Measurements from ENCODE around the gene PNPLA7. TPM values are rescaled to one million over a fixed set of nuclear protein-coding genes. Genes with fewer than 3 reads are reported as not detected.

PNPLA7 gene
- total RNA-seq, 4 donors from 2014 or later: 16.0 to 95.4 (median 24.9) TPM

DNA sequence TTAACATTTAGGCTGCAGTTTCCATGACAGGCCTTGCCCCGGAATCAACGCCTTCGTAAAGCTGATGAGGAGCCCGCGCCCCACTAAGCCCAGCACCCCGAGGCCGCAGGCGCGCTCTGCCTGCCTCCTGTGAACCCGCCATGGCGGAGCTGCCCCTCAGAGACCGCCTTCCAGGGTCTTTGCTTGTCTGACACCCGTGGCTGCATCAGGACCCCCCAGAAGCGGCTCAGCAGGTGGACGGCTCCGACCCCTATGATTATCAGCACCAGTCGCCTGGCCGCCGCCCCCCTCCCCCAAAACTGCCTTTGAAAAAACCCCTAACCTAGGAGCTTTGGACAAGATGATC is 29.0 kb upstream of the PNPLA7 start:
- Histone ChIP-seq H3K4me1 (peaks cover 15 to 30% (median 25%) of the 10 kb centered on the region in 4 donors), H3K4me3 (peak overlapping the region; percentile 27 to 94 (median 71)), H3K9me3 (no peaks in the 10 kb centered on the region), H3K27me3 (no peaks in the 10 kb centered on the region), H3K36me3 (no peaks in the 10 kb centered on the region), H3K27ac (peak overlapping the region; percentile 79 to 97 (median 91))
- intact Hi-C loops (cut with DNase I; ENCODE audit: low total_unique reads): loop anchor here (5.0 kb wide), 1 partner anchor 38 kb away; the partner anchor contains the start of gene EHMT1
- no peak for DNase-seq
- WGBS, 2 donors (ENCODE audit: low coverage in 1 of 2): 60 to 65% methylated on average over 4 to 16 of the region's 19 CpGs
- in situ Hi-C loops (cut with MboI; ENCODE audit: low pct_ligation_motif_present in 1 of 4, low pct_unique_long_range_greater_than_20kb in 1 of 4, low sequenced_read_pairs in 3 of 4): no loop called here
- no peak for TF ChIP-seq EP300 (IDR thresholded peaks at IDR 0.05; ENCODE audit: low read depth)
- no peak for TF ChIP-seq POLR2AphosphoS5 (IDR thresholded peaks at IDR 0.05)
- TF ChIP-seq POLR2A (IDR thresholded peaks at IDR 0.05): no peak
- TF ChIP-seq, protein P1, sequence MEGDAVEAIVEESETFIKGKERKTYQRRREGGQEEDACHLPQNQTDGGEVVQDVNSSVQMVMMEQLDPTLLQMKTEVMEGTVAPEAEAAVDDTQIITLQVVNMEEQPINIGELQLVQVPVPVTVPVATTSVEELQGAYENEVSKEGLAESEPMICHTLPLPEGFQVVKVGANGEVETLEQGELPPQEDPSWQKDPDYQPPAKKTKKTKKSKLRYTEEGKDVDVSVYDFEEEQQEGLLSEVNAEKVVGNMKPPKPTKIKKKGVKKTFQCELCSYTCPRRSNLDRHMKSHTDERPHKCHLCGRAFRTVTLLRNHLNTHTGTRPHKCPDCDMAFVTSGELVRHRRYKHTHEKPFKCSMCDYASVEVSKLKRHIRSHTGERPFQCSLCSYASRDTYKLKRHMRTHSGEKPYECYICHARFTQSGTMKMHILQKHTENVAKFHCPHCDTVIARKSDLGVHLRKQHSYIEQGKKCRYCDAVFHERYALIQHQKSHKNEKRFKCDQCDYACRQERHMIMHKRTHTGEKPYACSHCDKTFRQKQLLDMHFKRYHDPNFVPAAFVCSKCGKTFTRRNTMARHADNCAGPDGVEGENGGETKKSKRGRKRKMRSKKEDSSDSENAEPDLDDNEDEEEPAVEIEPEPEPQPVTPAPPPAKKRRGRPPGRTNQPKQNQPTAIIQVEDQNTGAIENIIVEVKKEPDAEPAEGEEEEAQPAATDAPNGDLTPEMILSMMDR (IDR thresholded peaks at IDR 0.05): no peak

DNA sequence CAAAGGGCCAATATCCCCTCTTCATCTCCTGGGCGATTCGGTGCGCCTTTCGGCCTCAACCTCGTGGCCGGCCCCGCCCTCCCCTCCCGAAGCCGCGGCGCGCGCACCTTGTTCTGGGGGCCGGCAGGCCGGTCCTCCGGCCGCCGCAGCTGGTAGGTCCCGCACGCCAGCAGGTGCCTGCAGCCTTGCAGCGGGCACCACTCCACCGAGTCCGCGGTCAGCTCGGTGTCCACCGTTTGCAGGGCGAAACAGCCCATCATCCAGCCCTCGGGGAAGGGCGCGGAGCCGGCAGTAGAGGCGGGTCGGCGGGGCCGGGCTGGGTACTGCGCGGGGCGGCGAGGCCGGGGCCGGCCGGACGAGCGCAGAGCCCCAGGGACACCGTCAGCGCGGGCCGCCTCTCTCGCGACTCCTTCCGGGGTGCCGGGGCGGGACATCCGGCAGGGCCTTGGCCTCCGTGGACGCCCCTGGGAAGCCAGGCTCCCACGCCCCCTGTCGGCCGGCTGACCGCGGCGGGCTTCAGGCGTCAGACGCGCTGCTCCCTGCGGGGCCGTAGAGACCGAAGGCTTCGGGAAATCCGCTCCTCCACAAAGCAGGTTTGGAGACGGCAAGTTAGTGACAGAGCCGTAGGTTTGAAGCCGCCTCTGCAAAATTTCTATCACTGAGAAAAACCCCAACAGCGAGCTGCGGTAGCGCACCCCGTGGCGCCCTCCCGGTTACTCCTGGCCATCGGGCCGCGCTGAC is 28.5 kb upstream of the PNPLA7 start, which contains the start of gene DPH7:
Gene DPH7, minus strand, starts transcription at position 408 of the 741 bp plus-strand sequence. Its CDS starts 148 bp downstream, at position 260.
- no peaks in the 10 kb centered on the region for H3K27me3 ChIP-seq
- 2% methylated on average over 42 of the region's 82 CpGs; no CpG with 5 or more reads in 1 of the 2 donors for WGBS, 2 donors (ENCODE audit: low coverage in 1 of 2)
- TF ChIP-seq POLR2AphosphoS5 (IDR thresholded peaks at IDR 0.05): peak in 2 of 3 donors; percentile 83 to 84
- TF ChIP-seq, protein P1 (IDR thresholded peaks at IDR 0.05): peak; percentile 85 to 97 (median 94)
- peak; percentile 71 for TF ChIP-seq POLR2A (IDR thresholded peaks at IDR 0.05)
- no peak for TF ChIP-seq EP300 (IDR thresholded peaks at IDR 0.05; ENCODE audit: low read depth)
- no peaks in the 10 kb centered on the region for H3K36me3 ChIP-seq
- DNase-seq: peak; percentile 97
- H3K4me1 ChIP-seq: peaks cover 15 to 30% (median 25%) of the 10 kb centered on the region in 4 donors
- H3K27ac ChIP-seq: peak within 1 kb of the TSS; percentile 79 to 97 (median 91)
- peak within 1 kb of the TSS; percentile 70 to 94 (median 80) for H3K4me3 ChIP-seq
- in situ Hi-C loops (cut with MboI; ENCODE audit: low pct_ligation_motif_present in 1 of 4, low pct_unique_long_range_greater_than_20kb in 1 of 4, low sequenced_read_pairs in 3 of 4) (no loop called here), intact Hi-C loops (cut with DNase I; ENCODE audit: low total_unique reads) (loop anchor here (5.0 kb wide), 1 partner anchor 39 kb away; the partner anchor contains the start of gene EHMT1)
- H3K9me3 ChIP-seq: no peaks in the 10 kb centered on the region

DNA sequence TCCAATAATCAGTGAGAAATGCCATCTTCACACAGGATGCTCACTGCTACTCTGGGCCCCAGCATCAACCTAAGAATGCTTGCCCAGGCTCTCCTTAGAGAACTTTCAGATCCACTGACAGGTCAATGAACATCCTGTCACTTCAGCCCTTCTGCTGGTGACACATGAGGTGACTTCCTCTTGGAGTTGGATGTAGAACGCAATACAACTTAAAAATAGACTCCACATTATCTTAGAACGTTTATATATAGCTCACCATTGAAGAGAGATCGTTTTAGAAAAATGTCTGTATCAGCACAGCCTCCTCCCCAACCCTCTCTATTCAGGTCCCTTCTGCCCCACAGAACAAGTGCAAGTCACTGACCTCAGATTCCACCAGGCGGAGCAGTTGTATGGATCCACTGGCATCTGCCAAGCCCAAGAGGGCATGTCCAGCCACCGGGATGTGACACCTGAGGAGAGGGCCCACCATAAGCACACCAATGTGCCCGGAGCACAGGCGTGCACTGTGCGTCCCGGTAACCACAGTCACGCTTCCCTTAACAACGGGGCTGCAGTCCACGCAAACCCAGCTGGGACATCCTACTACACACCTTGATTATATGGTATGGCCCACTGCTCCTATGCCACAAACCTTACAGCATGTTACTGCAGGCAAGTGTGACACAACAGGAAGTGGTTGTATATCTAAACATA is 25.7 kb upstream of the PNPLA7 start:
- in situ Hi-C loops (cut with MboI; ENCODE audit: low pct_ligation_motif_present in 1 of 4, low pct_unique_long_range_greater_than_20kb in 1 of 4, low sequenced_read_pairs in 3 of 4) (no loop called here), intact Hi-C loops (cut with DNase I; ENCODE audit: low total_unique reads) (loop anchor here (5.0 kb wide), 1 partner anchor 41 kb away; the partner anchor contains the start of gene EHMT1)
- peaks cover 0 to 15% (median 4%) of the 10 kb centered on the region in 4 donors for H3K36me3 ChIP-seq
- H3K27me3 ChIP-seq: no peaks in the 10 kb centered on the region
- H3K9me3 ChIP-seq: no peaks in the 10 kb centered on the region
- no peak overlapping the region for H3K4me3 ChIP-seq
- DNase-seq: no peak
- 73 to 95% methylated on average over 7 to 12 of the region's 12 CpGs for WGBS, 2 donors (ENCODE audit: low coverage in 1 of 2)
- no peak for TF ChIP-seq POLR2A (IDR thresholded peaks at IDR 0.05)
- TF ChIP-seq, protein P1 (IDR thresholded peaks at IDR 0.05): no peak
- no peak for TF ChIP-seq POLR2AphosphoS5 (IDR thresholded peaks at IDR 0.05)
- no peak for TF ChIP-seq EP300 (IDR thresholded peaks at IDR 0.05; ENCODE audit: low read depth)
- H3K4me1 ChIP-seq: peaks cover 15 to 30% (median 25%) of the 10 kb centered on the region in 4 donors
- no peak overlapping the region for H3K27ac ChIP-seq

- in situ Hi-C loops (cut with MboI; ENCODE audit: low pct_ligation_motif_present in 1 of 4, low pct_unique_long_range_greater_than_20kb in 1 of 4, low sequenced_read_pairs in 3 of 4): no loop called here
- intact Hi-C loops (cut with DNase I; ENCODE audit: low total_unique reads): loop anchor here (5.0 kb wide), 1 partner anchor 42 kb away; the partner anchor contains the start of gene EHMT1
- WGBS, 2 donors (ENCODE audit: low coverage in 1 of 2): 49 to 67% methylated on average over 4 to 9 of the region's 9 CpGs
Observed at GRCh38 chr9:137575364-137575715, 25.1 kb upstream of the PNPLA7 start.

More at GRCh38 chr9:137575364-137575715, 25.1 kb upstream of the PNPLA7 start:
- Histone ChIP-seq H3K9me3 (no peaks in the 10 kb centered on the region), H3K4me3 (no peak overlapping the region), H3K27me3 (no peaks in the 10 kb centered on the region), H3K36me3 (peaks cover 0 to 15% (median 4%) of the 10 kb centered on the region in 4 donors), H3K27ac (no peak overlapping the region), H3K4me1 (peaks cover 15 to 30% (median 25%) of the 10 kb centered on the region in 4 donors)
- no peak for TF ChIP-seq POLR2AphosphoS5 (IDR thresholded peaks at IDR 0.05)
- TF ChIP-seq, protein P1 (IDR thresholded peaks at IDR 0.05): no peak
- no peak for TF ChIP-seq EP300 (IDR thresholded peaks at IDR 0.05; ENCODE audit: low read depth)
- no peak for TF ChIP-seq POLR2A (IDR thresholded peaks at IDR 0.05)
- DNase-seq: no peak

Data from transverse colon (tissue), 4 donors.